ENCODE measurements around the gene RIBC1.

DNA sequence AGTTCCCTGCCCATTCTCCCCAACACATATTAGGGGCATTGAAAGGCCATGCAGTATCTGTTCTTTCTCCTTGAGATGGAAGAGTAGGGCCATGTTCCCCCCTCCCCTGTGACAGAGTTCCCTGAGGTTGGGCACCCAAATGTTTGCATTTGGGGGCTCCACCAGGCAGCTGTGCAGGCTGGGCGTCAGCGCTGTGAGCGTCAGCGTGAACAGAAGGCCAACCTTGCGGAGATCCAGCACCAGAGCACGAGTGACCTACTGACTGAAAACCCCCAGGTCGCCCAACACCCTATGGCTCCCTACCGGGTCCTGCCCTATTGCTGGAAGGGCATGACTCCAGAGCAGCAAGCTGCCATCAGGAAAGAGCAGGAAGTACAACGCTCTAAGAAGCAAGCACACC lies 7.6 kb downstream of the RIBC1 start:
- TF ChIP-seq EHMT2 (IDR thresholded peaks at IDR 0.05; ENCODE audit: low read depth) = no peak
- TF ChIP-seq, protein P1, sequence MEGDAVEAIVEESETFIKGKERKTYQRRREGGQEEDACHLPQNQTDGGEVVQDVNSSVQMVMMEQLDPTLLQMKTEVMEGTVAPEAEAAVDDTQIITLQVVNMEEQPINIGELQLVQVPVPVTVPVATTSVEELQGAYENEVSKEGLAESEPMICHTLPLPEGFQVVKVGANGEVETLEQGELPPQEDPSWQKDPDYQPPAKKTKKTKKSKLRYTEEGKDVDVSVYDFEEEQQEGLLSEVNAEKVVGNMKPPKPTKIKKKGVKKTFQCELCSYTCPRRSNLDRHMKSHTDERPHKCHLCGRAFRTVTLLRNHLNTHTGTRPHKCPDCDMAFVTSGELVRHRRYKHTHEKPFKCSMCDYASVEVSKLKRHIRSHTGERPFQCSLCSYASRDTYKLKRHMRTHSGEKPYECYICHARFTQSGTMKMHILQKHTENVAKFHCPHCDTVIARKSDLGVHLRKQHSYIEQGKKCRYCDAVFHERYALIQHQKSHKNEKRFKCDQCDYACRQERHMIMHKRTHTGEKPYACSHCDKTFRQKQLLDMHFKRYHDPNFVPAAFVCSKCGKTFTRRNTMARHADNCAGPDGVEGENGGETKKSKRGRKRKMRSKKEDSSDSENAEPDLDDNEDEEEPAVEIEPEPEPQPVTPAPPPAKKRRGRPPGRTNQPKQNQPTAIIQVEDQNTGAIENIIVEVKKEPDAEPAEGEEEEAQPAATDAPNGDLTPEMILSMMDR (IDR thresholded peaks at IDR 0.05) = no peak
- no peak for TF ChIP-seq MYC (IDR thresholded peaks at IDR 0.05; ENCODE audit: borderline replicate concordance, low read length)
- TF ChIP-seq CHD2 (IDR thresholded peaks at IDR 0.05; ENCODE audit: low read length, partially characterized antibody) = no peak
- no peak for TF ChIP-seq CHD4 (IDR thresholded peaks at IDR 0.05; ENCODE audit: borderline replicate concordance)
- TF ChIP-seq, protein P2, sequence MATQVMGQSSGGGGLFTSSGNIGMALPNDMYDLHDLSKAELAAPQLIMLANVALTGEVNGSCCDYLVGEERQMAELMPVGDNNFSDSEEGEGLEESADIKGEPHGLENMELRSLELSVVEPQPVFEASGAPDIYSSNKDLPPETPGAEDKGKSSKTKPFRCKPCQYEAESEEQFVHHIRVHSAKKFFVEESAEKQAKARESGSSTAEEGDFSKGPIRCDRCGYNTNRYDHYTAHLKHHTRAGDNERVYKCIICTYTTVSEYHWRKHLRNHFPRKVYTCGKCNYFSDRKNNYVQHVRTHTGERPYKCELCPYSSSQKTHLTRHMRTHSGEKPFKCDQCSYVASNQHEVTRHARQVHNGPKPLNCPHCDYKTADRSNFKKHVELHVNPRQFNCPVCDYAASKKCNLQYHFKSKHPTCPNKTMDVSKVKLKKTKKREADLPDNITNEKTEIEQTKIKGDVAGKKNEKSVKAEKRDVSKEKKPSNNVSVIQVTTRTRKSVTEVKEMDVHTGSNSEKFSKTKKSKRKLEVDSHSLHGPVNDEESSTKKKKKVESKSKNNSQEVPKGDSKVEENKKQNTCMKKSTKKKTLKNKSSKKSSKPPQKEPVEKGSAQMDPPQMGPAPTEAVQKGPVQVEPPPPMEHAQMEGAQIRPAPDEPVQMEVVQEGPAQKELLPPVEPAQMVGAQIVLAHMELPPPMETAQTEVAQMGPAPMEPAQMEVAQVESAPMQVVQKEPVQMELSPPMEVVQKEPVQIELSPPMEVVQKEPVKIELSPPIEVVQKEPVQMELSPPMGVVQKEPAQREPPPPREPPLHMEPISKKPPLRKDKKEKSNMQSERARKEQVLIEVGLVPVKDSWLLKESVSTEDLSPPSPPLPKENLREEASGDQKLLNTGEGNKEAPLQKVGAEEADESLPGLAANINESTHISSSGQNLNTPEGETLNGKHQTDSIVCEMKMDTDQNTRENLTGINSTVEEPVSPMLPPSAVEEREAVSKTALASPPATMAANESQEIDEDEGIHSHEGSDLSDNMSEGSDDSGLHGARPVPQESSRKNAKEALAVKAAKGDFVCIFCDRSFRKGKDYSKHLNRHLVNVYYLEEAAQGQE (IDR thresholded peaks at IDR 0.05) = no peak
- TF ChIP-seq, protein P3, sequence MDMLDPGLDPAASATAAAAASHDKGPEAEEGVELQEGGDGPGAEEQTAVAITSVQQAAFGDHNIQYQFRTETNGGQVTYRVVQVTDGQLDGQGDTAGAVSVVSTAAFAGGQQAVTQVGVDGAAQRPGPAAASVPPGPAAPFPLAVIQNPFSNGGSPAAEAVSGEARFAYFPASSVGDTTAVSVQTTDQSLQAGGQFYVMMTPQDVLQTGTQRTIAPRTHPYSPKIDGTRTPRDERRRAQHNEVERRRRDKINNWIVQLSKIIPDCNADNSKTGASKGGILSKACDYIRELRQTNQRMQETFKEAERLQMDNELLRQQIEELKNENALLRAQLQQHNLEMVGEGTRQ (IDR thresholded peaks at IDR 0.05) = no peak
- no peak for TF ChIP-seq ZC3H11A (IDR thresholded peaks at IDR 0.05)
- TF ChIP-seq JUNB (IDR thresholded peaks at IDR 0.05) = no peak
- TF ChIP-seq EP300 (IDR thresholded peaks at IDR 0.05) = no peak
- no peak for TF ChIP-seq ESRRA (IDR thresholded peaks at IDR 0.05; ENCODE audit: borderline replicate concordance, low read length)
- TF ChIP-seq POLR2A (IDR thresholded peaks at IDR 0.05; ENCODE audit: low read length) = no peak
- no peak for TF ChIP-seq BHLHE40 (IDR thresholded peaks at IDR 0.05; ENCODE audit: low read depth, low read length)
- TF ChIP-seq KDM1A (IDR thresholded peaks at IDR 0.05; ENCODE audit: low read depth) = no peak

Measured in A549 (cell line).